Keratinocyte (primary cell): Measurements from ENCODE around the gene TRIP13.

Source experiments
- EZH2 ChIP-seq: IDR thresholded peaks from one replicate; pipeline ENCODE4 v1.6.1; 2012; ENCODE audit warnings: inconsistent platforms, mild to moderate bottlenecking, low read length, moderate library complexity
- TF ChIP-seq, protein P1 (sequence below), 3 experiments: IDR thresholded peaks in 1 of 3; conservative IDR thresholded peaks in 1 of 3; optimal IDR thresholded peaks in 1 of 3; 2 replicates in 2 of 3; 3 replicates in 1 of 3; pipeline versions ENCODE3 to v1.5.1; 2011; ENCODE audit warnings: low read length in 3 of 3, mild to moderate bottlenecking in 3 of 3, moderate library complexity in 2 of 3, control low read depth in 1 of 3, inconsistent platforms in 1 of 3; ENCODE audit not compliant: insufficient read depth in 2 of 3; ENCODE audit errors: extremely low read depth in 1 of 3

DNA sequence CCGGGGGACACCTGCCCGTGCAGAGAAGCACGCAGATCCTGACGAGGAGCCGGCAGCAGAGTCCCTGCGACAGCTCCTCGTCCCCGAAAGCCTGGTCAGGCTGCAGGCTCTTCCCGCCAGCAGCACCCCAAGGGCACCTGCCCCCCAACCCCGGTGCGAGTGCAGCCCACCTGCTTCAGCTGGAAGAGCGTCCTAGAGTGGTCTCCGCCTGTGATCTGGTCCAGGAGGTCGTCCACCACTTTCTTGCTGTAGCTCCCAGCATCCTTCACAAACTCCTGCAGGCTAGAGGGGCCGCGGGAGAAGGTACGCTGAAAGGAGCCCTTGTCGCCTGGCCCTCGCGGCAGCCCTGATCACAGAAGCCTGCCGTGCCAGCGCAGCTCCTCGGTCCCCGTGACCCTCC lies 16.8 kb upstream of the TRIP13 start:
- no peak for TF ChIP-seq EZH2
- TF ChIP-seq, protein P1, sequence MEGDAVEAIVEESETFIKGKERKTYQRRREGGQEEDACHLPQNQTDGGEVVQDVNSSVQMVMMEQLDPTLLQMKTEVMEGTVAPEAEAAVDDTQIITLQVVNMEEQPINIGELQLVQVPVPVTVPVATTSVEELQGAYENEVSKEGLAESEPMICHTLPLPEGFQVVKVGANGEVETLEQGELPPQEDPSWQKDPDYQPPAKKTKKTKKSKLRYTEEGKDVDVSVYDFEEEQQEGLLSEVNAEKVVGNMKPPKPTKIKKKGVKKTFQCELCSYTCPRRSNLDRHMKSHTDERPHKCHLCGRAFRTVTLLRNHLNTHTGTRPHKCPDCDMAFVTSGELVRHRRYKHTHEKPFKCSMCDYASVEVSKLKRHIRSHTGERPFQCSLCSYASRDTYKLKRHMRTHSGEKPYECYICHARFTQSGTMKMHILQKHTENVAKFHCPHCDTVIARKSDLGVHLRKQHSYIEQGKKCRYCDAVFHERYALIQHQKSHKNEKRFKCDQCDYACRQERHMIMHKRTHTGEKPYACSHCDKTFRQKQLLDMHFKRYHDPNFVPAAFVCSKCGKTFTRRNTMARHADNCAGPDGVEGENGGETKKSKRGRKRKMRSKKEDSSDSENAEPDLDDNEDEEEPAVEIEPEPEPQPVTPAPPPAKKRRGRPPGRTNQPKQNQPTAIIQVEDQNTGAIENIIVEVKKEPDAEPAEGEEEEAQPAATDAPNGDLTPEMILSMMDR (optimal IDR thresholded peaks at IDR 0.05 in 1 of 3, IDR thresholded peaks at IDR 0.05 in 1 of 3, conservative IDR thresholded peaks at IDR 0.05 in 1 of 3; ENCODE audit: extremely low read depth in 1 of 3, insufficient read depth in 2 of 3, low read length in 3 of 3), result no peak
